ENCODE measurements around the gene RNF157. TPM values are rescaled to one million over a fixed set of nuclear protein-coding genes. Genes with fewer than 3 reads are reported as not detected.

RNF157 gene
- total and polyA plus RNA-seq, 9 of the 15 experiments (the other 6 are each of a cell fraction or from before 2014, with no cell fraction given) = 8.1 to 31.7 (median 20.8) TPM

- peak; percentile 74 for TF ChIP-seq TEAD4 (IDR thresholded peaks at IDR 0.05; ENCODE audit: low read length)
- TF ChIP-seq TEAD4 (CRISPR knock-in tag; IDR thresholded peaks at IDR 0.05; ENCODE audit: borderline replicate concordance) = no peak
- peak; percentile 62 for TF ChIP-seq TCF3 (CRISPR knock-in tag; IDR thresholded peaks at IDR 0.05)
- no peak for TF ChIP-seq UBTF (IDR thresholded peaks at IDR 0.05; ENCODE audit: borderline replicate concordance in 1 of 2, low read depth in 2 of 2, low read length in 2 of 2)
- no peak for TF ChIP-seq ZBTB1 (CRISPR knock-in tag; IDR thresholded peaks at IDR 0.05; ENCODE audit: borderline replicate concordance, low read depth)
- peak; percentile 48 for TF ChIP-seq CXXC5 (CRISPR knock-in tag; IDR thresholded peaks at IDR 0.05)
- 0 out of 2 replicates have a peak, but pooled peaks have one; percentile 14 for TF ChIP-seq ETV1 (tag; conservative IDR thresholded peaks at IDR 0.05; ENCODE audit: low read depth)
- TF ChIP-seq RCOR1 (IDR thresholded peaks at IDR 0.05; ENCODE audit: borderline replicate concordance in 1 of 2, low read depth in 2 of 2, low read length in 2 of 2) = peak in 1 of 2 experiments; percentile 43; a peak in 1 of 4 replicates
Measured at GRCh38 chr17:76219670-76220383, 20.5 kb downstream of the RNF157 start (continued).
